HS-27A (cell line): ENCODE measurements around the gene PGA3.
"Not testable (repeated sequence)": the region's sequence is repeated elsewhere in the genome, so short reads cannot be mapped to it uniquely, and the experiment has no call there.

Source experiments
- DNase-seq: peaks from one replicate; pipeline ENCODE4 v3.0.0-alpha.2; 2012; ENCODE audit warnings: low read depth, missing footprints

Gene PGA3

GRCh38 chr11:61171907-61172306, 31.4 kb upstream of the PGA3 start:
- DNase-seq, result no peak

GRCh38 chr11:61172356-61172755, 31.0 kb upstream of the PGA3 start:
- DNase-seq, result no peak

DNA sequence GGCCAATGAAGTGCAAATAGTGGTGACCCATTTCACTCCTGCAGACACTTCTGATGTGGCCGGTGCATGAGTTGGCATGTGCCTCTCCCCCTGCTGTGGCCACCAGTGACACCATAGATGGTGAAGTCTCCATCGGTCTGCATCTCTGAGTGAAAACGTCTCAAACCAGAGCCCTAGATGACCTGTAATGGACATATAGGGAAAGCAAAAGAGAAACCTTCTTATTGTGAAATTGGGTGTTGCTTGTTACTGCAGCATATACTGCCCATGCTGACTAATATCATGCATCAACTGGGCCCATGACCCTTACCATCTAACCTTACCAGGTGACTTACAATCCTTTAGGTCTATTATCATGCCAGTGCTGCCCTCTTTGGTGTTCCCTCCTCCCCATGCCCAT, 30.4 kb upstream of the PGA3 start:
- DNase-seq, result no peak

DNA sequence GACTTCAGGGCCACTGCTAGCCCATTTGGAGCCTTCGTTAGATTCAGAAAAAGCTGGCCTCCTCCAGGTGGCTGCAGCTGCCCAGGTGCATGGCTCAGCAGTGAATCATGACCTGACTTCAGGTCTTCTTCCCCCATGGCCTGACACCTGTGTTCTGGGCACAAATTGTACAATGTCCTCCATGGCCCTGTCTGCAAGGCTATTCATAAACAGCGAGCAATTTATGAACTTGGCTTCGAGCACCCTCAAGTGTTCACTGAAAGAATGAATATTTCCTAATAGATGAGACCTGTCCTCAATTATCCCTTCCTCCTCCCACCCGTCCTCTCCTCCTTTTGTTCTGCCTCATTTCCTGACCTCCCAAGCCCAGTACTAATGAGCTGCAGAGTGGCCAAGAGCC, 29.9 kb upstream of the PGA3 start:
- DNase-seq, result no peak

GRCh38 chr11:61174273-61174672, 29.0 kb upstream of the PGA3 start:
- DNase-seq, result no peak

- DNase-seq, result no peak
Observed at GRCh38 chr11:61174949-61175348, 28.4 kb upstream of the PGA3 start.

- no peak for DNase-seq
Observed at GRCh38 chr11:61176446-61176845, 26.9 kb upstream of the PGA3 start.

GRCh38 chr11:61180205-61180604, 23.1 kb upstream of the PGA3 start:
- DNase-seq, result not testable (repeated sequence)

DNA sequence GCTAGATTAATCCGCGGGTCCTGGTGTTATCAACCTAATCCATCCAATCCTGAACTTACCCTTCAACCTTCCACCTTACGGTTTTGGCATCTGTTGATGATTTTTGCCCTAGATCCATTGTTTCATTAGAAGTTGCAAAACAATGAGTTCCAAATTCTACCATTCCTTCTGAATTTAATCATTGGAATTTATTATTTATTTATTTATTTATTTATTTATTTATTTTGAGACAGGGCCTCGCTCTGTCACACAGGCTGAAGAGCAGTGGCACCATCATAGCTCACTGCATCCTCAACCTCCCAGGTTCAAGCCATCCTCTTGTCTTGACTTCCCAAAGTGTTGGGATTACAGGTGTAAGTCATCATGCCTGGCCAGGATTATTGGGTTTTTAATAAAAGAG, 21.8 kb upstream of the PGA3 start:
- no peak for DNase-seq

- DNase-seq, result no peak
Observed at GRCh38 chr11:61183645-61184044, 19.7 kb upstream of the PGA3 start.

- no peak for DNase-seq
Observed at GRCh38 chr11:61186504-61186903, 16.8 kb upstream of the PGA3 start.

- DNase-seq, result peak; percentile 40
Observed at GRCh38 chr11:61187505-61188130, 15.7 kb upstream of the PGA3 start.

DNA sequence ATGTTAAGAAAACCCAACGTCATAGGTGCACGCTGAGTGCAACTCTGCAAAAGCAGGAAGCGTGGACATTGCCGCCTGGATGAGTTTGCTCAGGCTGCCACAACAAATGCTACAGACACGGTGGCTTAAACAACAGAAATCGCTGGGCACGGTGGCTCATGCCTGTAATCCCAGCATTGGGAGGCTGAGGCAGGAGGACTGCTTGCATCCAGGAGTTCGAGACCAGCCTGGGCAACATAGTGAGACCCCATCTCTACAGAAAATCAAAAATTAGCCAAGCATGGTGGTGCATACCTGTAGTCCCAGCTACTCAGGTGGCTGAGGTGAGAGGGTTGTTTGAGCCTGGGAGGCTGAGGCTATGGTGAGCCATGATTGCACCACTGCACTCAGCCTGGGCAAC, 13.4 kb upstream of the PGA3 start:
- no peak for DNase-seq

GRCh38 chr11:61193596-61193995, 9.7 kb upstream of the PGA3 start:
- DNase-seq, result no peak

DNA sequence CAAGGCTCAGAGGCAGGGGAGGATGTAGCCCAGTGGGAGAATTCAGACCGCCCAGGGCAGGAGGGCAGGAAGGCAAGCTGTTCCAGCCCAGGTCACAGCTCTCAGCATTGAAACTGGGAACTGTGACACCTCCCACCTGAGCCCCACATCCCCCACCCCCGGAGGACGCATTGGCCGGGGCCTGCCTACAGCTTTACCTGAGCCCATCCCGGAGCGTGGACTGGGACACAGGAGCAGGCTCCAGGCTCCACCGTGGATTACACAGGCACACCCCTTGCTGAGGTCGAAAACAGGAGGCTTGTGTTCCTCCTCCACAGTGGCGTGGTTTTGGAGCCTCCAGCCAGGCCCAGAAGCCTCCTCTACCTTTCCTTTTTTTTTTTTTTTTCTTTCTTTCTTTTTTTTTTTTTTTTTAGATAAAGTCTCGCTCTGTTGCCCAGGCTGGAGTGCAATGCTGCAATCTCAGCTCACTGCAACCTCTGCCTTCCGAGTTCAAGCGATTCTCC, 9.1 kb upstream of the PGA3 start:
- DNase-seq, result no peak

GRCh38 chr11:61194981-61195695, 8.2 kb upstream of the PGA3 start:
- DNase-seq, result no peak

GRCh38 chr11:61195719-61196118, 7.6 kb upstream of the PGA3 start:
- no peak for DNase-seq

GRCh38 chr11:61198361-61198760, 5.0 kb upstream of the PGA3 start:
- DNase-seq, result no peak

DNA sequence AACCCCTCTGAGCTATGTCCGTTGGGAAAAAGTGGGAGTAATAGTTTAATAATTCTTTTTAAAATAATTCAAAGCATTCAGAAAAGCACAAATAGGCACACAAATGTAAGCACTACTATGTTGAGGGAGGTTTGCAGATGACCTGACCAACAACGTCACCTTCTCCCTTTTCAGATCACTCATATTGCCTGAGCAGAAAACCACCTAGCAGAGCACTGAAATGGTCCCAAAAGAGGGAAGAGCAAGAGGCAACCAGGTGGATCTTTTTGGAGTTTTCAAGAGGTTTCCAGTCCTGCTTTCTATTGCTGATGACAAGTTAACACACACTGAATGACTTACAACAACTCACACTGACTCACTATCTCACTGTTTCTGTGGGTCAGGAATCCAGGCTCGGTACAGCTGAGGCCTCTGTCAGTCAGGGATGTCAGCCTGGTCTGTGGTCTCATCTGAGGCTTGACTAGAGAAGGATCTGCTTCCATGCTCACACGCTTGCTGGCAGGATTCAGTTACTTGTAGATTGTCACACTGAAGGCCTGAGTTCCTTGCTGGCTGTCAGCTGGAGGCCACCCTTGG, 4.3 kb upstream of the PGA3 start:
- no peak for DNase-seq

DNA sequence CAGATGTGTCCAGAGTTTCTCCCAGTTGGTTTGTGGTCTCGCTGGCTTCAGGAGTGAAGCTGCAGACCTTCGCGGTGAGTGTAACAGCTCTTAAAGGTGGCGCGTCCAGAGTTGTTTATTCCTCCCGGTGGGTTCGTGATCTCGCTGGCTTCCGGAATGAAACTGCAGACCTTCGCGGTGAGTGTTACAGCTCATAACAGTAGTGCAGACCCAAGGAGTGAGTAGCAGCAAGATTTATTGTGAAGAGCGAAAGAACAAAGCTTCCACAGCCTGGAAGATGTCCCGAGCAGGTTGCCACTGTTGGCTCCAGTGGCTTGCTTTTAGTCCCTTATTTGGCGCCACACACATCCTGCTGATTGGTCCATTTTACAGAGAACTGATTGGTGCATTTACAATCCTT, 1.8 kb upstream of the PGA3 start:
- DNase-seq, result no peak

DNA sequence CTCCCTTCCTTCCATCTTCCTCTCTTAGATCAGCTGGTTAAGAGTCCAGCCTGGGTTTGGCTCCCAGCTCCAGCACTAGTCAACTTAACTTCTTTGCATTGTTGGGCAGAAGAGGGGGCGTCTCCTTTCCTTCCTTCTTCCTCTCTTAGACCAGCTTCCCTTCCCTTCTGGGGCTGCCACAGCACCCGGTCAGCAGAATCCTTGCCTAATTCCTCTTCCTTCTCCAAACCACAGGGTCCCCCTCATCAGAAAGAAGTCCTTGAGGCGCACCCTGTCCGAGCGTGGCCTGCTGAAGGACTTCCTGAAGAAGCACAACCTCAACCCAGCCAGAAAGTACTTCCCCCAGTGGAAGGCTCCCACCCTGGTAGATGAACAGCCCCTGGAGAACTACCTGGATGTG, 558 bp downstream of the PGA3 start:
- not testable (repeated sequence) for DNase-seq

GRCh38 chr11:61204502-61205059, 1.3 kb downstream of the PGA3 start:
- not testable (repeated sequence) for DNase-seq
